GM19452 (cell line): ENCODE data around the gene PEX16.

Source experiments
- ATAC-seq: cut with Tn5 transposase; IDR thresholded peaks from one replicate; pipeline ENCODE4 v1.9.1; 2021; ENCODE audit not compliant: unreplicated experiment

PEX16 gene

DNA sequence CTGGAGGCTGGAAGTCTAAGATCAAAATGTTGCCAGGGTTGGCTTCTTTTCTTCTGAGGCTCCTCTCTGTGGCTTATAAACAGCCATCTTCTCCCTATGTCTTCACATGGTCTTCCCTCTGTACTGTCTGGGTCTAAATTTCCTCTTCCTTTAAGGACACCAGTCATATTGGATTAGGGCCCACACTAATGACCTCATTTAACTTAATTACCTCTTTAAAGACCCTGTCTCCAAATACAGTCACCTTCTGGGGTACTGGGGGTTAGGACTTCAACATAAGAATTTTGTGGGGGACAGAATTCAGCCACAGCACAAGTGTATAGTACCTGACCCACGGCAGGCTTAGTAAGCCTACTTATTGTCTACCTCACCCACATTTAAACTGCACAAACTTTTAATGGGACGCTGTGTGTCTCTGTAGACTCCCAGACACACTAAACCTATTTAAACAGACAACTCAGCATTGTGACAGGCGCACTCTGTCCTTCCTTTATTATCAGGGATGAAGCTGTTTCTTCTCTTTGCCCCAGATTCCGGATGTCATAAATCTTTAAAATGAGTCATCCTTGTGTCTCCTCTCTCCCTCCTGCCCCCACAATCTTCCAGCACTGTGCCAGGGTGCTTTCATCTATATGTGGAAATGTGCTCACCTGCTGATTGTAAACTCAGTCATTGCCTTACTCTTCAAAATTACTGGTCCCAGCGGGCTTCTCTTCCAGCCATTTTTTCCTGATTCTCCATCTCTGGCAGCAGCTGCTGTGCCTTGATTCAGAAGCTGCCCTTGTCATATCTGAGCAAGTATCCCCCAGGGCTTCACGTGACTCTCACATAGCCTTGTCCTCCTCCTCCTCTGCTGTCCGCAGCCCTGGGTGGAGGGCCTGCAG, 37.6 kb downstream of the PEX16 start:
- ATAC-seq = no peak

DNA sequence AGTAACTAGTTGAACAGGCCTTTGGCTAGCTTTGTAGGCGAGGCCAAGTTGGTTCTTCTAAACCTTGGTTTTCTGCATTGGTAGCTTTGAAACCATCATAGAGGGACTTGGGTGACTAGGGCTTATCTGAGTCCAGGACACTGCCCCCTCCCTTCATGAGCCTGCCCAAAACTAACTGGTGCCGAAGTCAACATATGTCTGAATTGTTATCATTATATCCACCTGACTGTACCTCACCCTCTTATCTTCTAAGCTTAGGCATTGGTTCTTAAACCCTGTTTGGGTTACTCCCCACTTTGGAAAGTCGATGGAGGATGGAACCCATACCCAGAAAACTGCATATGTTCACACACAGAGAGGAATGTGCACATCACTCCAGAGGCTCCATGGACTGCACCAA, 39.8 kb downstream of the PEX16 start:
- no peak for ATAC-seq

DNA sequence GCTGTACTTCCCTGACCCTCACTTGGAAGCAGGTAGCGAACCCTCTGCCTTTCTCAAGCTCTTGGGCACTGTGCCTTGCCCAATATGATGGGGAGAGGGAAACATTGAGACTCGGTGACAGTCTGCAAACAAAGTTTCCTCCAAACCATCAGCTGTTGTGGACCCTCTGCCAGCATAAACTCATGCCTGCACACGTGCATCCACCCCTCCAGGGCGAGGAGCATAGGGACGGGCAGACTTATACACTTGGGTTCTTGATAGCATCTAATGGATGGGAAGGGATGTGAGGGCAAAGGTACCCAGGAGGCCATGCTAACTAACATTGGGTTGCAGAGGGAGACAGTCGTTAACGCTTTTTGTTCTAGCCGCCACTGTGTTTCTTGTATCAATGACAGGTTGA, 40.5 kb downstream of the PEX16 start:
- ATAC-seq = no peak

DNA sequence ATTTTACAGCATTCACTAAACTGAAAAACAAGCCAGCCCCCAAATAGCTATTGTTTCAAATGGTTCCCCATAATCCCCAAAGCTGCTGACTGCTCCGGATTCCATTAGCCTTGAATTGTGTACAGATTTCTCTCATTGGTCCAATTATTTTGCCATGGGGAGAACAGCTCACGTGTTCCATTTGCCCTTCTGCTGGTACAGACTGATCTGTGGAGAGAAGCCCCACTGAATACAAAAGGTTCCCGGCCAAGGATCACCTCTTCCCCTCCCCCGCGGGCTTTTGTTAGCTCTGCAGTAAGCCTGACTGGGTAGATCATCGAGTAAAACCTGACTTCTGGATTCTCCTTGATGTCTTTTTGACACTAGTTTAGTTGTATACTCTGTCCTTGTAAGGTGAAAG, 41.3 kb downstream of the PEX16 start:
- ATAC-seq = no peak

DNA sequence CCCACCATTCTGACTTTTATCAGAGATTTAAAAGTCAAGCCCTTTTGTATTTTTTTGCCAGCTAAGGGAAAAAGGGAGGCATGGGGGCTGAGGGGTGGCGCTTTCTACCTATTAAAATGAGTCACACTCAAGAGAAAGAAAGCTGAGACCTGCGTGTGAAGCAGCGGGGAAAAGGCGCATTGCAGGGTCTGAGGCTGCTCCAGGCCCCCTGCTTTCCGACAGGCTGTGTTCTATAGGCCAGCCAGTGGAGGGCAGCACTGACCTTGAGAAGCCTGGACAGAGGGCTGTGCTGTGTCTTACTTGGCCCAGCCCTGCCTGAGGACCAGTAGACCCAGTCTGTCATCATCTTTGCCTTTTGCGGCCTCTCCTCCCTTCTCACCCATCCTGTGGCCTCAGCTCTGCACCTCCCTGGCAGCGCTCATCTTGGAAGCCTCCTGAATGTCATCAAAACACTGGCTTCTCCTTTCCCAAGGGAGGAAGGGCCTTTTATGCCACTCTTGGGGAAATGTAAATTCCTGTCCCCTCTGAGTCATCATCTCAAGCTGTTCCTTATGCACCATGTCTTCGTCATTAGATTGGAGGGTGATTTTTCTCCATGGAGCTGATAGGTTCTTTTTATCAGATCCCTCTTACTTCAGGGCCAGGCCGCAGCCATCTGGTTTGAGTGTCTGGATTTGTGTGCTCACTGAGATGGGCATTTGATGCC, 44.9 kb downstream of the PEX16 start:
- no peak for ATAC-seq

DNA sequence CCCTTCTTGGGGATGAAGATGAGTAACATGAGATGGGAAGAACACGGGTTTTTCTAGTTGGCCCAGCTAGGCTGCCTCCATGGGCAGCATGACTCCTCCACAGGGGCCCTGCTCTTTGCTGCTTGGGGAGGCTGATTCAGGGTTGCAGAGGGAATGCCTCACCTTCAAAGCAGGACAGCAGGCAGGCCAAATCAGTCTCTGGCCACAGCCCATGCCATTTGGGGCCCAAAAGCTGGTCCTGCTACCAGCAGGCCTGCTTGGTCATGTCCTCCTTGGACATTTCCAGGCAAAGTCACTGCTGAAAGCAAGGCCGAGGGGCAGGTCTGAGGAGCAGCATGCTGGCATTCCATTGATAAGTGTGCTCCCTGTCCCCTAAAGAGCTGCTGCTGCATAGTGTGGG, 46.0 kb downstream of the PEX16 start:
- no peak for ATAC-seq

DNA sequence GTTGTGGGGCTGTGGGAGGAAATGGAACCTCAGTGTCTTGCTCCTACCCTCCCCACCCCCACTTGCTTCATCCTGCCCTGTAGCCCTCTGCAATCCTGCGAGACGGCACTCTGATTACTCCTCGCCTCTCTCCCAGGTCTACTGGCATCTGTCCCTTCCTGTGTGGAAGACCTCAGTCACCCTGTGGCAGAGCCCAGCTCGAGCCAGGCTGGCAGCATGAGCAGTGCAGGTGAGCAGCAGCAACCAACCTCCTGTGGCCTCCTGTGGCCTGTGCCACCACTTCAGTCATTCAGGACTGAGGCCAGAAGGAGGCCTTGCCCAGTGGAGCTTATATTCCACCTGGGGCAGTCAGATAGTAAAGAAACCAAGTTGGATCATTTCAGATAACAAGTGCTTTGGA, 47.0 kb downstream of the PEX16 start:
- ATAC-seq = no peak

DNA sequence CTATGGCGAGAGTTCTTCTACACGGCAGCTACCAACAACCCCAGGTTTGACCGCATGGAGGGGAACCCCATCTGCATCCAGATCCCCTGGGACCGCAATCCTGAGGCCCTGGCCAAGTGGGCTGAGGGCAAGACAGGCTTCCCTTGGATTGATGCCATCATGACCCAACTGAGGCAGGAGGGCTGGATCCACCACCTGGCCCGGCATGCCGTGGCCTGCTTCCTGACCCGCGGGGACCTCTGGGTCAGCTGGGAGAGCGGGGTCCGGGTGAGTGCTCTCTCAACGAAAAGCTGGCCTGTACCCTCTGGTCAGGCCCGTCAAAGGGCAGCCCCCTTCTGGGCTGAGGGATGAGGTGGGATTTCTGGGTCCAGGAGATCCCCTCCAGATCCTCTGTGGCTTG, 48.1 kb downstream of the PEX16 start:
- no peak for ATAC-seq

DNA sequence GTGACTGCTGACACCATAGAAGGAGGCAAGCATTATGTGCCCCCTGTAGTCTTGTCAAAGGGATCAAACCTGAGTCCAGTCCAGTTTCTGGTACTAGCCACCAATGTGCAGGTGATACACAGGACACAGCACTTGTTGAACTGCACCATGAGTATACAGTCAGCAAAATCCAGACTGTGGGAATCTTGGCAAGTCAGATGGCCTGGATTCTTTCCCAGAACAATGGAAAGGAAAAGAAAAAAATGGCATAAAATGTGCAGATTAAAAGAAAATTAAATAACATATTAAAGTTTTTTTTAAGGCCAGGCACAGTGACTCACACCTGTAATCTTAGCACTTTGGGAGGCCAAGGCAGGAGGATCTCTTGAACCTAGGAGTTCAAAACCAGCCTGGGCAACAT, 53.6 kb downstream of the PEX16 start:
- ATAC-seq = no peak

DNA sequence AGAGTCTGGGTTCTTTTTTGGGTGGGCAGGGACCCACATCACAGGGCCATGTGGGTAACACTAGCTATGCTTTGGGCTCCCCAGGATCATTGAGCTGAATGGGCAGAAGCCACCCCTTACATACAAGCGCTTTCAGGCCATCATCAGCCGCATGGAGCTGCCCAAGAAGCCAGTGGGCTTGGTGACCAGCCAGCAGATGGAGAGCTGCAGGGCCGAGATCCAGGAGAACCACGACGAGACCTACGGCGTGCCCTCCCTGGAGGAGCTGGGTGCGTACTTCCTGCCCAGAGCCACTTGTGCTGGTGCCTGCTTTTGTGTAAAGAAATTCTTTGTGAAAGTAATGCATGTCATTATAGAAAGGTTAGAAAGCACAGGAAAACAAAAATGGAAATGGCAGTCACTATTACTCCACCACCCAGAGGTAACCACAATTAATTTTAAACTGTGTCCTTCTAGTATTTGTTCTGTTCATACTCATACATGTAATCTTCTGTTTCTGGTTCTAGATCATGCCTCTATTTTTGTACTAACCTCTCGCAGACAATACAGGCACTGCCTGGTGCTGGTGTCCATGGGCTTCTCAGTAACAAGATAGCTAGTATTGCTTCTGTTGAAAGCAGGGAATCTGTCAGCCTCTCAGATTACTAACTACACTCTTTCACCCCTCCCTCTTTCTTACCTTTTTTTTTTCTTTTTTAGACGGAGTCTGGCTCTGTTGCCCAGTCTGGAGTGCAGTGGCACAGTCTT, 56.7 kb downstream of the PEX16 start:
- no peak for ATAC-seq

DNA sequence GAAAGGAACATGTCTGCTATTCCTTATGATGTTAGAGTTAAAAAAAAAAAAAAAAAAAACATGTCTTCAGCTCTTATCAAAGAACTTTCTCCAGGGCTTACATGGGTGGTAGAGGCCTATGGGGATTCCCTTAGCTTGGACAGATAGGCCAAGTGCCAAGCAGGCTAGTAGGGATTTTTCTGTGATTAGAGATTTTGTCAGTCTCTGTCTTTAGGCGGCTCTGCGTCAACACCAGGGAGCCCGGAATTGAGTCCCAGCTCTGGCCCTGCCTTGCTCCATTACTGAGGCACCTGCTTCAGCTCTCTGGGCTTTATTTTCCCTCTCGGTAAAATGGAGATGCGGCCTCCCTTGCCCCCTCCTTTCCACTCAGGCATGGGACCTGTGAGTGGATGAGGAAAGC, 57.3 kb downstream of the PEX16 start:
- no peak for ATAC-seq
